ENCODE results near the gene ARHGEF25.
"Not testable (repeated sequence)": the region's sequence is repeated elsewhere in the genome, so short reads cannot be mapped to it uniquely, and the experiment has no call there.

ARHGEF25 gene

DNA sequence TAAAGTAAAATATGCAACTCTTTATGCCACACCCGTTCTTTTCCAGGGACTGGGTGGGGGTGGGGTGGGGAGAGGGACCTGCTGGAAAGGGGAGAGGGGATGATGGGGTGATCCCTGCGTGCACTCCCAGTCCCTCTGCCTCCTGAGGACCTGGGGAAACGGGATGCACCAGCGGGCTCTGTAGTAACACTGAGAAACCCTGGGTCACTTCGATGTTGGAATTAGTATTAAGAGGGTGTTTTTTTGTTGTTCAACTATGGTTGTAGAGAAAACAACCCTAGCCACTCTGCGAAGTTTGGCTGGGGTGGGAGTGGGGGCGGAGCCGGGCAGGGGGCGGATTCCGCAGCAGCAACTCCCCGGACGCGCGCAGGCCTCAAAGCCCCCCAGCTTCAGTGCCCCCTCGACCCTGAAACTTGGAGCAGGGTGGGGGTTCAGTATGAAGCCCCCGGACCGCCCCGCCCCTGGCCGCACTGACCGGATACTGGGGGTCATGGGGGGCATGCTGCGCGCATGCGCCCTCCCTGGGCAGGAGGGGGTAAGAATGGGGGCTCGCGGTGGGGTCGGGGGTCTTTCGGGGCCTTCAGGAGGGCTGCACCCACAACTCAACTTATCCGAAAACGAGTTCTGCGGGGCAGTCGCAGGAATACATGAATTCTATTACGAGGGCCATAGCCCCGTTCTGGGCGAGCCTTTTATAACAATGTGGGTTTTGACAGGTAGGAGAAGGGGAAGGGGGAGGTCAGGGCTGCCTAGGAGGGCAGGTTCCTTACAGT is 1.3 kb upstream of the ARHGEF25 start:
- DNase-seq: no peak

DNA sequence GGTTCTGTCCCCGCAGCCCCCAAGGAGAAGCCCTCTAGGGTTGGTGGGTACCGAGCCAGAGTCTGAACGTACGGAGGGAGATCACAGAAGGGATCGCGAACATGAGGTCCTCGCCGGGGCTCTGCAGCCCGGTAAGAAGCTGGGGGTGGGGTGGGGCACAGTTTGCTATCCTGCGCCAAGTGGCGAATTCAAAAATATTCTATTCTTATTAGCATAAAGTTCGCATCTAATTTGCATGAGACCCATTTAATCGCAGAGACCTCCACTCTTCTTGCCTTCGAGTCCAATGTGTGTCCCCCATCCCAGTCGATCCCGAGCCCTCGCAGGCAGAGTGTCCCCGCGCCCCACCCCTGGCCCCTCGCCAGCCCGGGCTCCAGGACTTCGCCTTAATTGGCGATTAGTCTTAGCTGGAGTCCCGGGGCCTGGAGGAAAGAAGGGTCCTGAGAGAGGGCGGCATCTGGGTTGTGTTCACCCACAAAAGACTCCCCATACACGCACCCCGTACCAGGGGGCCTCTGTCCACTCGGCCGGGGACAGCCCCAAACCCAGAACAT is 604 bp upstream of the ARHGEF25 start:
- no peak for DNase-seq

DNA sequence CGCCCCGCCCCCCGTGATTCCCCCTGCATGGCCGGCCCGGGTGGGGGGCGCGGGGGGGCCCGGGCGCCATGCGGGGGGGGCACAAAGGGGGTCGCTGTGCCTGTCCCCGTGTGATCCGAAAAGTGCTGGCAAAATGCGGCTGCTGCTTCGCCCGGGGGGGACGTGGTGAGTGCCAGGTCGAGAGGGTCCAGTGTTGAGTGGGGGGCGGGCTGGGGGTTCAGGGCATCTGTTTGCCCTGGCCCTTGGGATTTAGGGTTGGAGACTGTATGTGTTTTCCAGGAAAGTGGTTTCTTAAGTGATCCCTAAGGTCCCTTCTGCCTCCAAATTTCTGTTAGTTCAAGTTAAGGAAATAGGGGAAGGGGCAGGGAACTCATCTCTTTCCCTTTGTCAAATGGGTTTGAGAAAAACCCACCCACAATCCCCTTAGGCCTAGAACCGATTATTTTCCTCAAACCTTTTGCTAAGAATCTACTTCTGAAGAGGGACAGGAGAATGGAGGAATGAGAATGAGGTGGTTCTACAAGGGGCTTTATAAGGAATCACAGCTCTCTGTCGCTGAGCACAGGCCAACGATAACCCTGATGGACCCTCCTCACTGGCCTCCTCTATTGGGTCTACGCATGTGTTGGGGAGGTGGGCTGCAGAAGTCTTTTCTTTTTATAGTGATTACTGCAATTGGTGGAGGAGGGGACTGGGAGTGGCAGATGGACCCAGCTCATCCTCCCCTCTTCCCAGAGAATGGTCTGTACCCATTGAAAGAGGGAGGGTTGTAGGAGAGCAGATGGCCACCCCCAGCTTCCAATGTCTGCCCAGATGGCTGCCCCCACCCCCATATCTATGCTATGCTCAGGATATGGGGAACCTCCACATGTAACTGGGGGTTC is 834 bp downstream of the ARHGEF25 start:
- no peak for DNase-seq

DNA sequence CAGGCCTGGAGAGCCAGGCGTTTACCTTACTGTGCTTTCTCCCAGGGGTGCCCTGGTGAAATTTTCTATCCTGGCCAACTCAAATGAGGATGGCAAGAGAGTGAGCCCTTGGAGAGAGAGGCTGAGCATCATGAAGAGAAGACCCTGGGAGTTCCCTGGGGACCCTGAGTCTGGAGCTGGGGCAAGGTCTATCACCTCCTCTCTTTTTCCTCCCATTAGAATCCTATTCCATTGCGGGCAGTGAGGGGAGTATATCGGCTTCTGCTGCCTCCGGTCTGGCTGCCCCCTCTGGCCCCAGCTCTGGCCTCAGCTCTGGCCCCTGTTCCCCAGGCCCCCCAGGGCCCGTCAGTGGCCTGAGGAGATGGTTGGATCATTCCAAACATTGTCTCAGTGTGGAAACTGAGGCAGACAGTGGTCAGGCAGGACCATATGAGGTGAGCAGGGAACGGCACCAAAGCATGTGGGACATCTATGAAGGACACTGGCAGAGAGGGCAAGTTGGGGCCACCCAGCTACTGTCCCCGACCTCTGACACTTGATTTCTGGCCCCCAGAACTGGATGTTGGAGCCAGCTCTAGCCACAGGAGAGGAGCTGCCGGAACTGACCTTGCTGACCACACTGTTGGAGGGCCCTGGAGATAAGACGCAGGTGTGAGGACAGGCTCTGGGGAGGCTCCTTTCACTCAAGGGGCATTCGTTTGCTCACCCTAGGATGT is 1.6 kb downstream of the ARHGEF25 start:
- peak; percentile 50 for DNase-seq

DNA sequence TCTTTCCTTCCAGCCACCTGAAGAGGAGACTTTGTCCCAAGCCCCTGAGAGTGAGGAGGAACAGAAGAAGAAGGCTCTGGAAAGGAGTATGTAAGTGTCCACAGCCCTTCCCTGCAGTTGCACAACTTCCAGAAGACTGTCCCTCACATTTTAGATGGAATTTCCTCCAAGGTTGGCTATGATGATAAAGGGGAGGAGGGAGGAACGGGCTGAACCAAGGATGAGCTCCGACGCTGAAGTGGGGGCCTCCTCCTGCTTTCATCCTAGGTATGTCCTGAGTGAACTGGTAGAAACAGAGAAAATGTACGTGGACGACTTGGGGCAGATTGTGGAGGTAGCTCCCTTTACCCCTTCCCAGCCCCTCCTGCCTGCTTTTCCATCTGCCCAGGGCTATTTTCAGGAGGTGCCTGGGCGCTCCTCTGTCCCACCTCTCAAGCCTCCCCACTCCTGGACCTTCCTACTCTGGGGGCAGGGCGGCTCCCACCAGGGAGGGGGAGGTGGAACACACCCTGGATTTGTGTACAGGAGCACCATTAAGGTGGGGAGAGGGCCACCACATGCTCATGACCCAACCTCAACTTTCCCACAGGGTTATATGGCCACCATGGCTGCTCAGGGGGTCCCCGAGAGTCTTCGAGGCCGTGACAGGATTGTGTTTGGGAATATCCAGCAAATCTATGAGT is 2.3 kb downstream of the ARHGEF25 start:
- no peak for DNase-seq

DNA sequence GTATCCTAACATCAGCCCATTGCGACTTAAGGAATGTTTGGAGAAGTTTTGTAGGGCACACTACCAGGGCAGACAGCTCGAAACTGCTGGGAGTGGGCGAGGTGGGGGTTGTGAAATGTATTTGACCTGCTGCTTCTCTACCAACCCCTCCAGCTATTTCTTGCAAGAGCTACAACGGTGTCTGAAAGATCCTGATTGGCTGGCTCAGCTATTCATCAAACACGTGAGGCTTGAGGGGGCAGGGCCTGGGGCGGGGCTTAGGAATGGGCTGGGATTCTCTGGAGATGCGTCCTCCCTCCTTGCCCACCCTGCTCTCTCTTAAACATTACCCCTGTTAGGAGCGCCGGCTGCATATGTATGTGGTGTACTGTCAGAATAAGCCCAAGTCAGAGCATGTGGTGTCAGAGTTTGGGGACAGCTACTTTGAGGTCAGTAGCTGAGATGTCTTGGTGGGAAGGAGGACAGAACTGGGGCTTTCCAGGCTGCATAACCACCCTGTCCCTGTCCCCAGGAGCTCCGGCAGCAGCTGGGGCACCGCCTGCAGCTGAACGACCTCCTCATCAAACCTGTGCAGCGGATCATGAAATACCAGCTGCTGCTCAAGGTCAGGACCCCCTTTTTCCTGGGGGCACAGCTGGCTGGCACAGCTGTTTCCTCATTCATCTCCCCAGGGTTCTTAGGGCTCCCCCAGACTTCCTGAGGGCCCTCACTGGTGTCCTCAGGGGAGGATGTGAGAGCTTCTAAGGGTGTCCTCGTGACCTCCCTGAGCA is 3.1 kb downstream of the ARHGEF25 start:
- no peak for DNase-seq

DNA sequence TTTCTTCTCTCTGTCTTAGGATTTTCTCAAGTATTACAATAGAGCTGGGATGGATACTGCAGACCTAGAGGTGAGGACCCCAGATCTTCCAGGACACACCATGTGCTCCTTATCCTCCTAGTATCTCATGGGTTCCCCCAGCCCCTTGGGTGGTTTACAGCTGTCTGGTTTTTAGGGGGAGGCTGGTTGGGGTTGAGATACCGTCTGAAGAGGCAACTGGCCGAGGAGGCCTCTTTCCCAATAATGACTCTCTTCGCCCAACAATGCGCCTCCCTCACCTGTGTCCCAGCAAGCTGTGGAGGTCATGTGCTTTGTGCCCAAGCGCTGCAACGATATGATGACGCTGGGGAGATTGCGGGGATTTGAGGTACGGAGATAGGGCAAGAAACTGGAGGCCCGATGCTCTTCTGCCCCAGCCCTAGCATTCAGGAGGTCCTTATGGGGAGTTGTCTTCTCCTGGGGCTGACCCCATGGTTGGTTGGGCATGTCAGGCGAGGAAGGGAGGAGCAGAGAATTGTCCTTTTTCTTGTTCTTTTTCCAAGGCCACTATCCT is 3.8 kb downstream of the ARHGEF25 start:
- DNase-seq: no peak

DNA sequence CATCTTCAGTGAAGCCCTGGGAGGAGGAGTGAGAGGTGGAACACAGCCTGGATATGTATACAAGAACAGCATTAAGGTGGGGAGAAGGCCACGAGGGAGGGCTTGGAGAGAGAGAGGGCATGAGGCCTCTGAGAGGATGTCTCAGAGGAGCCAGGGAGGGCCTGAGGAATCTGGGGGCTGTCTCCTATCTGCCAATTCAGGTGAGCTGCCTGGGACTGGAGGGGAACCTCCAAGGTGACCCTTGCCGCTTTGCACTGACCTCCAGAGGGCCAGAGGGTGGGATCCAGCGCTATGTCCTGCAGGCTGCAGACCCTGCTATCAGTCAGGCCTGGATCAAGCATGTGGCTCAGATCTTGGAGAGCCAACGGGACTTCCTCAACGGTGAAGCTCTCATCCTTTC is 4.4 kb downstream of the ARHGEF25 start:
- no peak for DNase-seq

DNA sequence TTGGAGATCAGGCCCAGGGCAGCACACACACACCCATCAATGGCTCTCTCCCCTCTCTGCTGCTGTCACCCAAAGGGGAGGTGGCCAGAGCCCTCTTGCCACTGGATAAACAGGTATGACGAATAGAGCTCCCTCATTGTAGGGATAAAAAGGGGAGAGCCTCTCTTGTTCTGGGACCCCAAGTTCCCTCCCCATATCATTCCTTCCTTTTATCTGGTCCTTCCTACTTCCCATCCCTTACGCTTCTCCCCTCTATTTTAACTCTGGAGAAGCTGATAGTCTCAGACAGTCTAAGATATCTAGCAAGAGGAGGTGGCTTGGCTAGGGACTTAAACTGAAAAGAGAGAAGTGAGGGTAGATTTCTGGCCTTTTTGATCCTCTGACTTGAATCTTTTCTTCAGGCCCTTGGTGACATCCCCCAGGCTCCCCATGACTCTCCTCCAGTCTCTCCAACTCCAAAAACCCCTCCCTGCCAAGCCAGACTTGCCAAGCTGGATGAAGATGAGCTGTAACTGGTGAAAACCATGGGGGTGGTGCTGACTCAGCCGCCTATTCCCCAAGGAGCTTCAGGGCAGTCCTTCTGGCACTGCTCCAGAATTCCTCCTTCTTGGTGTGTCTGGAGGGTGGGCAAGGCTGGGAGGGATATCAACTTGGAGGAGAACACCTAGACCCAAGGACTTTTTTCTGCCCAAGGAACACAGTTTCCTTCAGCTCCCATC is 5.3 kb downstream of the ARHGEF25 start:
- no peak for DNase-seq

DNA sequence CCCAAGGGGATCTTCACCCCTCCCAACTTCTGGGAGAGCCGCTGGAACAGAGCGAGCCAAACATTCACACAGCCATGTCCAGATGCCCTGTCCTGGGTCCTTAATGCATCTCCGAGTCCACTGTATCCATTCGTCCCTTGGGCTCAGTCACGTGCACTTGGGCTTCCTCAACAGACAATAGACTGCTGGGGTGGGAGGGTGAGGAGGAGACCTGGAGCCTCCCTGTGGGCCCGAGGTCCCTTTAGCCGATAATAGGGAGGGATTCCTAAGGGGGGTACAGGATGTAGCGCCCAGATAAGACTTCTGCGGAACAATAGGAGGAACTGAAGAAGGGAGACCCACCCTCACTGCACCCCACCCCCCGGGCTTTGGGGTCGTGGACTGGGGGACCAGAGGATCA is 6.7 kb downstream of the ARHGEF25 start:
- no peak for DNase-seq

DNA sequence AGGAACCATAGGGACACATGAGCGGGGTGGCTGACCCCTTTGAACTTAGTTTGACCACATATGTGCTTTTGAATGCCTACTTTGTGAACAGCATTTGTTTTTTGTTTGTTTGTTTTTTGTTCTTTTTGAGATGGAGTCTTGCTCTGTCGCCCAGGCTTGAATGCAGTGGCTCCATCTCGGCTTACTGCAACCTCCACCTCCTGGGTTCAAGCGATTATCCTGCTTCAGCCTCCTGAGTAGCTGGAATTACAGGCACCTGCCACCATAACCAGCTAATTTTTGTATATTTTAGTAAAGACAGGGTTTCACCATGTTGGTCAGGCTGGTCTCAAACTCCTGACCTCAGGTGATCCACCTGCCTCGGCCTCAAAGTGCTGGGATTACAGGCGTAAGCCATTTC is 7.2 kb downstream of the ARHGEF25 start:
- DNase-seq: not testable (repeated sequence)

DNA sequence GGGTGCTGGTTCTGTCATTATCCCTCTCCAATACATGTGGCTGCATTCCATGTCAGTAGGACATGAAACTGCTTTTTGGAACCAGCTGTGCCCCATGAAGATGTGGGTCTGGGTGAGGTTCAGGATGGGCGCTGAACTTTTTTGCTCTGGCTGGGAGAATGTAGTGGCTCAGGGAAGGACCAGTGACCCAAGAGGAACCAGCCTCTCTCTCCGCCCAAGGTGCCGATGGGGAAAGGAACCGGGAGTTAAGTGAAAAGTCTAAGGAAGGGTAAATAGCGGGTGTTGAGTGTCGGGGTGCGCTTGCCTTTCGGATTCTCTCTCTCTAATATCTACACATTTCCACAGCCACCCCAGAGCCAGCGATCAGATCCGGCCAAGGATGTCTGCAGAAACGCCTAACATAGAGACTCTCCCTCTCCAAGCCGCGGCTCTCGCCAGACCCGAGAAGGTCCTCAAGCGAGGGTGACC is 7.8 kb downstream of the ARHGEF25 start:
- DNase-seq: no peak

DNA sequence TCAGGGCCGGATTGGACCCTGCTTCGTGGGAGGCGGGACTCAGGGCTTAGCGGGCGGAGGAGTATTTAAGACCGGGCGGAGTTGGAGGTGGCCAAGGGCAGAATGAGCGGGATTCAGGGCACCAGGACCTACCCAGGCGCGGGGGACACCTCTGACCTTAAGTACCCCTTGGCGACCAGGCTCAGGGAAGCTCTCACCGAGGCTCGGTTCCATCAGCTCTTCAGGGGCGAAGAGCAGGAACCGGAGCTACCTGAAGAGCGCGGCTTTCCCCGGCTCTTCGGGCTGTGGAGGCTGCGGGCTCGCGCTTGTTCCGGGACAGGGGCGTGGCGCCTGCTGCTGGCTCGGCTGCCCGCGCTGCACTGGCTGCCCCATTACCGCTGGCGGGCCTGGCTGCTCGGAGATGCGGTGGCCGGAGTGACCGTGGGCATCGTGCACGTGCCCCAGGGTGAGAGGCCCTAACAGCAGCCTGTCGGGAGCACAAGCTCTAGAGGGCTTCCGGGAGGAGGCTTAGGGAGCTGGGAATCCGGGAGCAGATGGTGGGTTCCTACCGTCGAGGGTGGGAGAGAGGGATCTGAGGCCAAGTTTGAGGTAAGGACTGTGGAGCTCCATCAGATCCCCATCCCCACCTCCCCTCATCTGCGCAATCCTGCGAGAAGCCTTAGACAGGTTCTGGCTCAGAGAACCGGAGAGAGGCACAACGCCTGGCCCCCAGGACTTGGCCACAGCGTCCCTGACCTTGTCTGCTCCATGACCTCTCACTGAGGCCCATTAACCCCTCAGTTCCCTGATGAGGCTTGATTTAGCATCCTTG is 8.4 kb downstream of the ARHGEF25 start:
- no peak for DNase-seq

DNA sequence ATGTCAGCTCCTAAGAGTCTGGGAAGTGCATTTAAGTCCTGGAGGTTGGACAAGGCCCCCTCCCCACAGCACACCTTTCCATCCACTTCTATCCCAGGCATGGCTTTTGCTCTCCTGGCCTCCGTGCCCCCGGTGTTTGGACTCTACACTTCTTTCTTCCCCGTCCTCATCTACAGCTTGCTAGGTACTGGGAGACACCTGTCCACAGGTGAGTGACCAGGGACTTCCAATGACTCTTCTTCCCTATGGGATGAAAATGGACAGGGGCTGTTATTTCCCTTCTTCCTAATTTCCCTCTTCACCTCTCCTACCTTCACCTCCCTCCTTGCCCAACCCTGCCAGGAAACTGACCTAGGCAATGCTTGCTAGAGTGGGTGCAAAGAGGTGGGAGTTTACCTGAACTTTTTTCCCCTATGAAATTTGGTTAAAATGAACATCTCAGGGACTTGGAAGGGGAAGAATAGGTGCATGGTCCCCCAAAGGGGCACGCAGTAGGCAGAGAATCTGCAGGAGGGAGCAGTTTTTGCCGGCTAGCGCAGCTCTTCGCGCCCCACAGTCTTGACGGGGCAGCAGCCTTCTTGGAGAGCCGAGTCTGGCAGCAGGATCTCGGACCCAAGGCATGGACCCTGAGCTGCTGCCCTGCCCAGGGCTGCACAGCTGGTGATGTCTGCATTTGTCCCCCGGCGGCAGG is 9.2 kb downstream of the ARHGEF25 start:
- DNase-seq: no peak

DNA sequence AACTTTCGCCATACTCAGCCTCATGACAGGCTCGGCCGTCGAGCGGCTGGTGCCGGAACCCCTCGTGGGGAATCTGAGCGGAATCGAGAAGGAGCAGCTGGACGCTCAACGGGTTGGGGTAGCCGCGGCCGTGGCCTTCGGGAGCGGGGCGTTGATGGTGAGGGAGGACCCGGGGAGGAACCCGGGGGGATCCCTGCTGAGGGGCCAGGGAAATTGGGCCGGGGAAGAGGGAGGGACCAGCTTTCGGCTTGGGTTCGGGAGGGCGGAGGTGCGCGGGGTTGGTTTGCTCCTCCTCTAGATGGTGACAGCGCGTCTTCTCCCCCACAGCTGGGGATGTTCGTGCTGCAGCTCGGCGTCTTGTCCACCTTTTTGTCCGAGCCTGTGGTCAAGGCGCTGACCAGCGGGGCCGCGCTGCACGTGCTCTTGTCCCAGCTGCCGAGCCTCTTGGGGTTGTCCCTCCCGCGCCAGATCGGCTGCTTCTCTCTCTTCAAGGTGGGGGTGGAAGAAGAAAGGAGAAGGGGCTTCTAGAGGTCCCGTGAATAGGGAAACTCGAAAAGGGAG is 9.8 kb downstream of the ARHGEF25 start:
- DNase-seq: peak; percentile 74

DNA sequence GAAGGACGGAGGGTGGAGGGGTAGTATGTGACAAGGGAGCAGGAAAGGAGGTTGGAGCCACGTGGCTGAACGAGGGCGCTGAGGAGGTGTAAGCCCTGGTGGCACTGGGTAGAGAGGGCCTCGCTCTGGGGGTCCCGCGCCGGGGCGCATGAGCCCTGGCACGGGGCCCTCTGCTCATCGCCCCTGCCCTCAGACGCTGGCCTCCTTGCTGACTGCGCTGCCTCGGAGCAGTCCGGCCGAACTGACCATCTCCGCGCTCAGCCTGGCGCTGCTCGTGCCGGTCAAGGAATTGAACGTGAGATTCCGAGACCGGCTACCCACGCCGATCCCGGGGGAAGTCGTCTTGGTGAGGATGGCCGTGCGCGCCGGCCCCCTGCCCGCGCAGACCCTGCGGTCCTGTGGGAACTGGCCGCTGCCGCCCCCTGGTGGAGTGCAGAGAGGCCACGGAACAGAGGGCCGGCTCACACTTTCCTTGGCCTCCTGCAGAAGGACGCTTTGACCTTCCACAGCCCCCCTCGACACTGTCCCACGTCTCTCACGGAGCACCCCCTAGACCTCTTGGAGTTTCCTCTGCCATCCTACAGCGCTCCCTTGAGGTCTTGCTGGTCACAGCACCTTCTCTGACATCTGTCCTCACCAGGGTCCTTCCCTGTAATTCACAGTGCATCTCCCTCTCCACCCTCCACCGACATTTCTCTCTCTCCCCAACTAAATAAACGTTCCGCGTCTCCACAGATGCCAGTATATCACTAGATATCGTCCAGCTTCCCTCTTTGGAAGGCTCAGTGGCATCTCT is 10.5 kb downstream of the ARHGEF25 start:
- peak; percentile 87 for DNase-seq

DNA sequence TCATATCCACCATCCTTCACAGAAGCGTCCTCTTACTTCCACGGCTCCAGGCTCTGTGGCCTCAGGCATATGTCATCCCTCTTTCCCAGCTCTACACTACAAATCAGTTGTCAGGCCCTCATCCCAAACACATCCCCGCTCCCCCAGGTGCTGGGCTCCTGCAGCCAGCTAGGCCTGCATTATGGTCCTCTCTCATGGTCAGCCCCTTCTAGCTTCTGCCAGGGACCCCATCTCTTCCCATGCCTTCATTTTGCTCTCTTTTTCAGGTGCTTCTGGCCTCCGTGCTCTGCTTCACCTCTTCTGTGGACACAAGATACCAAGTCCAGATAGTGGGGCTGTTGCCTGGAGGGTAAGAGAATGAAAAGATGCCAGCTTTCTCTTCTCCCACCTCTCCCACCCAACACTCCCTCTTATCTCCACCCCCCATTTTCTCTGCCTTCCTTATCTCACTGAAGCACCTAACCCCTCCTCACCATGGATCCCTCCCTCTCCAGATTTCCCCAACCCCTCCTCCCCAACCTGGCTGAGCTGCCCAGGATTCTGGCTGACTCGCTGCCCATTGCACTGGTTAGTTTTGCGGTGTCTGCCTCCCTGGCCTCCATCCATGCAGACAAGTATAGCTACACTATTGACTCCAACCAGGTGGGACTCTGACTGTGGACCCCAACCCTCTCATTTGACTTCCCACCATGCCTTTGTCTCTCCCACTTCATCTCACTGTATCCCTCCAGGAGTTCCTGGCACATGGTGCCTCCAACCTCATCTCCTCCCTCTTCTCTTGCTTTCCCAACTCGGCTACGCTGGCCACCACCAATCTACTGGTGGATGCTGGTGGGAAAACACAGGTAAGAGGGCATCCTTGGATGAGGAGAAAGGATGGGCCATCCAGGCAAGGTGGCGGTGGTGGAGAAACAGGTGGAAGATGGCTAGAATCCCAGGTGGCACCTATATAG is 11.3 kb downstream of the ARHGEF25 start:
- no peak for DNase-seq

Measured in activated CD8-positive, alpha-beta memory T cell treated with anti-CD3 and anti-CD28 coated beads for 24 hours (primary cell).